ENCODE data around the gene UBE3C.

- no peak for TF ChIP-seq REST (IDR thresholded peaks at IDR 0.05; ENCODE audit: borderline replicate concordance)
- no peak for TF ChIP-seq EP300 (conservative IDR thresholded peaks at IDR 0.05; ENCODE audit: poor library complexity, severe bottlenecking)
- TF ChIP-seq, protein P1, sequence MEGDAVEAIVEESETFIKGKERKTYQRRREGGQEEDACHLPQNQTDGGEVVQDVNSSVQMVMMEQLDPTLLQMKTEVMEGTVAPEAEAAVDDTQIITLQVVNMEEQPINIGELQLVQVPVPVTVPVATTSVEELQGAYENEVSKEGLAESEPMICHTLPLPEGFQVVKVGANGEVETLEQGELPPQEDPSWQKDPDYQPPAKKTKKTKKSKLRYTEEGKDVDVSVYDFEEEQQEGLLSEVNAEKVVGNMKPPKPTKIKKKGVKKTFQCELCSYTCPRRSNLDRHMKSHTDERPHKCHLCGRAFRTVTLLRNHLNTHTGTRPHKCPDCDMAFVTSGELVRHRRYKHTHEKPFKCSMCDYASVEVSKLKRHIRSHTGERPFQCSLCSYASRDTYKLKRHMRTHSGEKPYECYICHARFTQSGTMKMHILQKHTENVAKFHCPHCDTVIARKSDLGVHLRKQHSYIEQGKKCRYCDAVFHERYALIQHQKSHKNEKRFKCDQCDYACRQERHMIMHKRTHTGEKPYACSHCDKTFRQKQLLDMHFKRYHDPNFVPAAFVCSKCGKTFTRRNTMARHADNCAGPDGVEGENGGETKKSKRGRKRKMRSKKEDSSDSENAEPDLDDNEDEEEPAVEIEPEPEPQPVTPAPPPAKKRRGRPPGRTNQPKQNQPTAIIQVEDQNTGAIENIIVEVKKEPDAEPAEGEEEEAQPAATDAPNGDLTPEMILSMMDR (IDR thresholded peaks at IDR 0.05; ENCODE audit: poor library complexity, severe bottlenecking) = no peak
- TF ChIP-seq EZH2 (IDR thresholded peaks at IDR 0.05; ENCODE audit: borderline replicate concordance, insufficient read depth, low read length, poor library complexity, severe bottlenecking) = no peak
Measured at GRCh38 chr7:157140511-157140905, 1.8 kb downstream of the UBE3C start.

All from neural cell (in vitro differentiated cells).